Stimulated activated naive B cell treated with anti-CD40 and anti-IgM and Interleukin-4, amounts not matched to agents 10 μg/mL and 1 μg/mL and 100 μg/mL, for 72 hours (primary cell): Measurements from ENCODE around the gene TMEM254.
A peak's percentile ranks its signal among the peaks of the same experiment; 100 is the strongest.
"Not testable (repeated sequence)": the region's sequence is repeated elsewhere in the genome, so short reads cannot be mapped to it uniquely, and the experiment has no call there.

Source experiments
- ATAC-seq, 2 donors: fragments of 150-1000 bp; cut with Tn5 transposase; replicated peaks; 2 replicates each; pipeline ENCODE4 v1.10.0; 2021; ENCODE audit warnings: moderate library complexity in 1 of 2
- DNase-seq: peaks from one replicate; pipeline ENCODE4 v3.0.0; 2021
- H3K27ac Mint-ChIP-seq: one replicate; pipeline ENCODE4 v1.8.0; 2022; ENCODE audit warnings: mild to moderate bottlenecking, mixed read lengths
- H3K27me3 Mint-ChIP-seq, 2 donors: one replicate each; pipeline ENCODE4 v1.8.0; 2022; ENCODE audit warnings: mixed read lengths in 2 of 2
- H3K36me3 Mint-ChIP-seq, 2 donors: one replicate each; pipeline ENCODE4 v1.8.0; 2022; ENCODE audit warnings: mixed read lengths in 2 of 2, mild to moderate bottlenecking in 1 of 2
- H3K4me1 Mint-ChIP-seq, 2 donors: one replicate each; pipeline ENCODE4 v1.8.0; 2022; ENCODE audit warnings: mixed read lengths in 2 of 2, mild to moderate bottlenecking in 1 of 2
- H3K4me3 Mint-ChIP-seq, 2 donors: one replicate each; pipeline ENCODE4 v1.8.0; 2022; ENCODE audit warnings: mild to moderate bottlenecking in 2 of 2, mixed read lengths in 2 of 2, moderate library complexity in 1 of 2
- H3K9me3 Mint-ChIP-seq, 2 donors: one replicate each; pipeline ENCODE4 v1.8.0; 2022; ENCODE audit warnings: mixed read lengths in 2 of 2, mild to moderate bottlenecking in 1 of 2

The TMEM254 gene

DNA sequence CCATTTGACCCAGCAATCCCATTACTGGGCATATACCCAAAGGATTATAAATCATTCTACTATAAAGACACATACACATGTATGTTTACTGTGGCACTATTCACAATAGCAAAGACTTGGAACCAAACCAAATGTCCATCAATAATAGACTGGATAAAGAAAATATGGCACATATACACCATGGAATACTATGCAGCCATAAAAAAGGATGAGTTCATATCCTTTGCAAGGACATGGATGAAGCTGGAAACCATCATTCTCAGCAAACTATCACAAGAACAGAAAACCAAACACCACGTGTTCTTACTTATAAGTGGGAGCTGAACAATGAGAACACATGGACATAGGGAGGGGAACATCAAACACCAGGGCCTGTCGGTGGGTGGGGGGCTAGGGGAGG, 19.8 kb downstream of the TMEM254 start:
- H3K4me1 Mint-ChIP-seq, H3K9me3 Mint-ChIP-seq, DNase-seq, H3K36me3 Mint-ChIP-seq, ATAC-seq, H3K4me3 Mint-ChIP-seq, H3K27ac Mint-ChIP-seq: not testable (repeated sequence)
- peaks cover 5 to 33% of the 10 kb centered on the region in 2 donors for H3K27me3 Mint-ChIP-seq

GRCh38 chr10:80099295-80099694, 20.8 kb downstream of the TMEM254 start:
- peaks cover 5 to 33% of the 10 kb centered on the region in 2 donors for H3K27me3 Mint-ChIP-seq
- H3K4me1 Mint-ChIP-seq, H3K36me3 Mint-ChIP-seq, H3K9me3 Mint-ChIP-seq, H3K27ac Mint-ChIP-seq, DNase-seq, H3K4me3 Mint-ChIP-seq, ATAC-seq: not testable (repeated sequence)

DNA sequence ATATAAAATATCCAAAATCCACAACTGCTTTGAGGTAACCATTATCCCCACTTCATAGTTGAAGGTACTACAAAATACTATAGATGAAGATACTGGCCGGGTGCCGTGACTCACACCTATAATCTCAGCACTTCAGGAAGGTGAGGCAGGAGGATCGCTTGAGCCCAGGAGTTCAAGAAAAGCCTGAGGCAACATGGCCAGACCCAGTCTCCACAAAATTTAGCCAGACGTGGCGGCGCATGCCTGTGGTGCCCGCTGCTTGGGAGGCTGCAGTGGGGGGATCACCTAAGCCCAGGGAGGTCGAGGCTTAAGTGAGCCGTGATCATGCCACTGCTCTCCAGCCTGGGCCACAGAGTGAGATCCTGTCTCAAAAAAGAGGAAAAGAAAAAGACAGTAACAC, 21.7 kb downstream of the TMEM254 start:
- peaks cover 5 to 33% of the 10 kb centered on the region in 2 donors for H3K27me3 Mint-ChIP-seq
- ATAC-seq (no peak), DNase-seq (no peak)
- no peaks in the 10 kb centered on the region for H3K9me3 Mint-ChIP-seq
- no peak overlapping the region for H3K27ac Mint-ChIP-seq
- H3K4me1 Mint-ChIP-seq: no peaks in the 10 kb centered on the region
- no peak overlapping the region for H3K4me3 Mint-ChIP-seq
- H3K36me3 Mint-ChIP-seq: no peaks in the 10 kb centered on the region

DNA sequence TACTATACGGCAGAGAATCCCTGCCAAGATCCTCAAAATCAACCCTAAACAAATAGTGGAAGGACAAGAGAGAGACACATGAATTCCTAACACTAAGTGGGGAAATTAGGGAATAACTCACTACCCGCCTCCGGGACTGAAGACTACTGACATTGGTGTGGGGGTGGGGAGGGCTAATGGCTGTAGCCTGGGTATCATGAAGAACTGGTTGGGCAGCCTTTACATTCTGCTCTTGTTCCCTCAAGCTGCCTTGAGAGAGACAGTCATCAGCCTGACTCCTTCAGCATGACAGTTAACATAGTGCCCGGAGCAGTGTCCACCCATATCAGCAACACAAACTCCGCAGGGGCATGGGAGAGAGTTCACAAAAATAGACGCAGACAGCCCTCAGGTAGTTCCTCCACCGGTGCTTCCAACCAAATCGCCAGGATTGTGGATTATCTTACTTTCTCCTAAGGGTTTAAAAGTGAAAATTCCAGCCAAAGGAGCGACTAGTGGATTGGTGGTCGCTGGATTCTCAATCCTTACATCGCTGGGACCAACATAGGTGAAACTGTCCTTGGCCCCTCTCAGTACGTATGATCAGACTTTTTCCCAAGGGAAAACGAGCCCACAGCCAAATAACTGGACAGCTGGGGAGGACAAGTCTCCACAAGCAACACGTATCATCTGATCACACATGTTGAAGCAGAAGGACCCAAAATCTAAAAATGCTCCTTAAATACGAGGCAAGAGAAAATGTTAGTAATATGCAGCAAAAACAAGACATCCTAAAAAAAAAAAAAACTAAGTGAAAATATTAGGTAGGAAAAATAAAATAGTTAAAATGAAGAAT, 22.6 kb downstream of the TMEM254 start:
- ATAC-seq: no peak
- H3K36me3 Mint-ChIP-seq: no peaks in the 10 kb centered on the region
- DNase-seq: no peak
- no peaks in the 10 kb centered on the region for H3K9me3 Mint-ChIP-seq
- H3K4me1 Mint-ChIP-seq: no peaks in the 10 kb centered on the region
- no peak overlapping the region for H3K27ac Mint-ChIP-seq
- peaks cover 5 to 28% of the 10 kb centered on the region in 2 donors for H3K27me3 Mint-ChIP-seq
- H3K4me3 Mint-ChIP-seq: no peak overlapping the region

DNA sequence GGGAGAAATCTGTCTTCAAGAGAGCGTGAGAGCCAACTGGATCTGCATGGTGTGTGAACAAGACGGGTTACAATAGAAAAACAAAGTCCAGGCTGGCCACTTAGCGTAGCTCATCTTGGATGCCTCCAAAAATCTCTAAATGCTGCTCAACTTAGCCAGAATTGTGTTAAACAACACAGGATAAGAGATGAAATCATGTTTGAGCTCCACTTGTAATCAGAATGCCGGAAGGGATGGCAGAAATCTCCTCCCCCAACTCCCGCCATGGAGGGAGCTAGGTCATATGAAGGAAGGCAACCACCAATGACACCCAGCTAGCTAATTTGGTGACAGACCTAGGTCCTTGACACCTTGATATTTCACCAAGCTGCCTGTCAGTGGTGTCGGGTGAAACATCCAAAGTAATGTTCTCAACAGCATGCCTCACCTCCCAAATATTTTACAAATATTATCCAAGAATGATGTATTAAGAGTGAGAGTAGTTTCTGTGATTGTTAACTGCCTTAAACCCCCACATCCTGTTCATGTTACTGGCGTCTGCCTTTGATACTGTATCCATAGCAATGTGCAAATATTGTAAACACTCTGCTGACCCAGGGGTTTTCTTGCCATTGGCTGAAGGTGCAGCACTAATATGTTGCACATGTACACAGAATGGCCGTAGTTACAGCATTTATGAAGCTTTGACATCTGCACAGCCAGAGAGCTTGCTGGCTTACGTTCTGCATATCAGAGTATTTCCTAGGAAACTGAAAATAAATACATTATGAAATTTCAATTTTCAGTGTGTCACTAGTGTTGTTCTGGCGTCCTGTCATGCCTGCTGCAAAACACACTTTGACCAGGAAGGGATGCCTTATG, 25.8 kb downstream of the TMEM254 start:
- Mint-ChIP-seq H3K27me3 (peaks cover 0 to 7% of the 10 kb centered on the region in 2 donors), H3K4me1 (no peaks in the 10 kb centered on the region), H3K4me3 (no peak overlapping the region), H3K27ac (no peak overlapping the region), H3K9me3 (peaks cover 12 to 14% of the 10 kb centered on the region in 2 donors), H3K36me3 (peaks cover 4 to 13% of the 10 kb centered on the region in 2 donors)
- DNase-seq: no peak
- no peak for ATAC-seq

DNA sequence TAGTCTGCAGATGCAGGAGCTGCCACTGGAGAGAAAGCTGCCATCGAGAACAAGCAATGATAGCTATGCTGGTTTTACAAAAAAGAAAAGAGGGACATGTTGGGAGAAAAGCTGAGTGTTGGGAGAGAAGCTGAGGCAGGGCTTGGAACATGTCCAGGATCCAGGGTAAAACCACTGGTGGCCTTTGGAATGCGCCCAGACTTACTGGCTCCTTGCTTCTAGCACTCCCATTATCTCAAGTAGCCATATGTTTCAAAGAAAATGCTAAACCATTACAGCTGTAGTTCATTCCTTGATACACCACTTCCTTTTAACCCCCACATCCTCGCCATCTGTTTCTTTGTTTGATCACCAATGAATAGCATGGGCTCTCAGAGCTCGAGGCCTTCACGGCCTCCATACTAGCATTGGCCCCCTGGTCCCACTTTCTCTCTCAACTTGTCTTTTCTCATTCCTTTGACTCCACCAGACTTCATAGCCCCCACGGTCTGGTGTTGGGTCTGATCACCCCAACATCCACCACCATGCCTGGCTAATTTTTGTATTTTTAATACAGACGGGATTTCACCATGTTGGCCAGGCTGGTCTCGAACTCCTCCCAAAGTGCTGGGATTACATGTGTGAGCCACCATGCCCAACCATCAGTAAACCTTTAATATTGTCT, 30.2 kb downstream of the TMEM254 start:
- peaks cover 19 to 20% of the 10 kb centered on the region in 2 donors for H3K9me3 Mint-ChIP-seq
- no peaks in the 10 kb centered on the region for H3K27me3 Mint-ChIP-seq
- no peak for ATAC-seq
- no peak overlapping the region for H3K27ac Mint-ChIP-seq
- H3K4me3 Mint-ChIP-seq: no peak overlapping the region
- H3K36me3 Mint-ChIP-seq: peaks cover 7 to 16% of the 10 kb centered on the region in 2 donors
- no peak for DNase-seq
- H3K4me1 Mint-ChIP-seq: no peaks in the 10 kb centered on the region

- DNase-seq (no peak), ATAC-seq (no peak)
- H3K4me1 Mint-ChIP-seq: no peaks in the 10 kb centered on the region
- no peak overlapping the region for H3K27ac Mint-ChIP-seq
- H3K9me3 Mint-ChIP-seq: peaks cover 19 to 20% of the 10 kb centered on the region in 2 donors
- no peak overlapping the region for H3K4me3 Mint-ChIP-seq
- H3K36me3 Mint-ChIP-seq: peaks cover 7 to 16% of the 10 kb centered on the region in 2 donors
- H3K27me3 Mint-ChIP-seq: no peaks in the 10 kb centered on the region
Measured at GRCh38 chr10:80110986-80111385, 32.5 kb downstream of the TMEM254 start.

GRCh38 chr10:80118669-80119068, 40.2 kb downstream of the TMEM254 start:
- H3K4me3 Mint-ChIP-seq: no peak overlapping the region
- DNase-seq: no peak
- H3K36me3 Mint-ChIP-seq: no peaks in the 10 kb centered on the region
- no peak overlapping the region for H3K27ac Mint-ChIP-seq
- H3K27me3 Mint-ChIP-seq: peaks cover 6 to 17% of the 10 kb centered on the region in 2 donors
- no peaks in the 10 kb centered on the region for H3K4me1 Mint-ChIP-seq
- no peaks in the 10 kb centered on the region for H3K9me3 Mint-ChIP-seq
- no peak for ATAC-seq

DNA sequence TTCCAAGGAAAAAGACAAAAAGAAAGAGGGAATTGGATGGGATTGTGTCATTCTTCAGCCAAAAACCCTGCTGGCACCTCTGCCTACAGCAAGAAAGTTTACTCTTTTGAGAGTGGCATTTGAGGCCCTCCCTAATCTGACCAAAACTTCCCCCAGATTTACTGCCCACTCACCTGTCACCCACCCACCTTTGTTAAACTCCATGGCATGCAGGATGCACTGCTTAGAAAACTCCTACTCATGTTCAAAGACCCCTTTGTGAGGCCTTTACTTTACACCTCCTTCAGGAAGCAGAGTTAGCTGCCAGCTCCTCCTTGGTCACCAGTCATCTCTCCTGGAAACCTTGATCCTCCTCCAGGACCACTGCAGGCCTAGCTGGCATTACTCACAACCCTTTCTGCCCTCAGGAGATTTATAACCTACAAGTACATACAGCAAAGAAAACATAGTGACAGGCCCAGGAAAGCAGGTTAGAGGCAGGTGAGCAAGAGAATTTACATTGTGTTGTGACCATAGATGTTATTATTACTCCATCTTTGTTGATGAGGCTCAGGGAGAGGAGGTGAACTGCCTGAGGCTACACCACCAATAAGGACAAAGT, 43.7 kb downstream of the TMEM254 start:
- Mint-ChIP-seq H3K4me1 (no peaks in the 10 kb centered on the region), H3K9me3 (no peaks in the 10 kb centered on the region), H3K36me3 (no peaks in the 10 kb centered on the region), H3K27me3 (peaks cover 16 to 25% of the 10 kb centered on the region in 2 donors), H3K4me3 (no peak overlapping the region), H3K27ac (no peak overlapping the region)
- DNase-seq: no peak
- no peak for ATAC-seq

DNA sequence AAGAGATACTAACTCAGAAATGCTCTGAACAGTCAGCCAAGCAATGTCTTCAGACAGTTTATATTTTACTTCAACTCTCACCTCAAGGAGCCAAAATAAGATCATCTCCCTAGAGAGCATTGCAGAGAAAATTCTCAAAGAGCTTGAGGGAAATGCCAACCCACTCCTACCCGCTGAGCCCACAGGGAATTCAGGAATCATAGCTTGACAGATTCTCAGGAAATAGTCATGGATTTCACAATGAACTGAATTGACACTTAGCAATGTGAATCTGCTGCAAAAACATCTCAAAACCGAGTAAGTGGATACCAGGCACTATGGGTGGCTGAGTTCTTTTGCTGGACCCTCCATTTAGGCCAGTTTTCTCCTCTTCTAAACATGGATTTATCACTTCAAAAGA, 44.3 kb downstream of the TMEM254 start:
- H3K27ac Mint-ChIP-seq: no peak overlapping the region
- H3K4me1 Mint-ChIP-seq: no peaks in the 10 kb centered on the region
- H3K27me3 Mint-ChIP-seq: peaks cover 16 to 28% of the 10 kb centered on the region in 2 donors
- no peaks in the 10 kb centered on the region for H3K9me3 Mint-ChIP-seq
- no peaks in the 10 kb centered on the region for H3K36me3 Mint-ChIP-seq
- no peak overlapping the region for H3K4me3 Mint-ChIP-seq
- ATAC-seq: no peak
- no peak for DNase-seq

DNA sequence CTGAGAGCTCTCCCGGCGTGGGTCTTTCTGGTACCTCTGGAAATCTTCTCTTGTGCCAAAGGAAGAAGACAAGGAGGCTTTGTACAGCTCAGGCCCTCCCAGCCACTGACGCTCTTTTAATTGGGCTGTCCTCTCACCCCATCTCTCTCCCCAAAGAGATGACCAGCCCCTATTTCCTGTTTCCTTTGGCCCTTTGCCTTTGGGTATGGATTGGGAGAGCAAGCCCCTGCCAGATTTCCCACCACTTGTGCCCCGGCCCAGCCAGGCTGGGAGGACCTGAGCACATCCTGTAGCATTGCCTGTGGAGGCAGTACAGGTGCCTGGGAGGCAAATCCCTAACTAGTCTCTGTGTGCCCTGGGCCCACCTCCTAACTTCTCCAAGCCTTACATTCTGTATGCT, 48.4 kb downstream of the TMEM254 start:
- ATAC-seq: no peak
- Mint-ChIP-seq H3K4me3 (no peak overlapping the region), H3K27me3 (peaks cover 14 to 22% of the 10 kb centered on the region in 2 donors), H3K27ac (no peak overlapping the region), H3K36me3 (no peaks in the 10 kb centered on the region), H3K9me3 (no peaks in the 10 kb centered on the region), H3K4me1 (no peaks in the 10 kb centered on the region)
- no peak for DNase-seq

DNA sequence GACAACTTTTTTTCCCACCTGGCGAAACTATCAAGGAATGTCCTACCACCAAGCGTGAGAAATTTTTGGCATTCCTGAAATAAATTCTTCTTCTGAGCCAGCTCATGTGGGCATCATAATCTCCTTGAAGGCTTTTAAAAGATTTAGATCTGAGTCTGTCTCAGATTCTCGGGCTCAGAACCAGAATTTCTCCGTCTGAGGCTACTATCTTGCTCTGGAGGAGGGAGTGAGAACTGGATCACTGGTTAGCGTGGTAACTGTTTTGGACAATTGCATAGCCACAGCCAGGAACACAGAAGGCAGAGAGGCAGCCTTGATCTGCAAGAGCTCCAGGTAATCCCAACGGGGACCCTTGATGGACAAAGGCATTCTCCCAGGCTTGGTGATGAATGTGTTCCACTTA, 53.0 kb downstream of the TMEM254 start:
- ATAC-seq (no peak), DNase-seq (no peak)
- no peaks in the 10 kb centered on the region for H3K9me3 Mint-ChIP-seq
- no peaks in the 10 kb centered on the region for H3K36me3 Mint-ChIP-seq
- peaks cover 27 to 43% of the 10 kb centered on the region in 2 donors for H3K27me3 Mint-ChIP-seq
- no peak overlapping the region for H3K27ac Mint-ChIP-seq
- H3K4me1 Mint-ChIP-seq: peaks cover 4 to 9% of the 10 kb centered on the region in 2 donors
- no peak overlapping the region for H3K4me3 Mint-ChIP-seq

DNA sequence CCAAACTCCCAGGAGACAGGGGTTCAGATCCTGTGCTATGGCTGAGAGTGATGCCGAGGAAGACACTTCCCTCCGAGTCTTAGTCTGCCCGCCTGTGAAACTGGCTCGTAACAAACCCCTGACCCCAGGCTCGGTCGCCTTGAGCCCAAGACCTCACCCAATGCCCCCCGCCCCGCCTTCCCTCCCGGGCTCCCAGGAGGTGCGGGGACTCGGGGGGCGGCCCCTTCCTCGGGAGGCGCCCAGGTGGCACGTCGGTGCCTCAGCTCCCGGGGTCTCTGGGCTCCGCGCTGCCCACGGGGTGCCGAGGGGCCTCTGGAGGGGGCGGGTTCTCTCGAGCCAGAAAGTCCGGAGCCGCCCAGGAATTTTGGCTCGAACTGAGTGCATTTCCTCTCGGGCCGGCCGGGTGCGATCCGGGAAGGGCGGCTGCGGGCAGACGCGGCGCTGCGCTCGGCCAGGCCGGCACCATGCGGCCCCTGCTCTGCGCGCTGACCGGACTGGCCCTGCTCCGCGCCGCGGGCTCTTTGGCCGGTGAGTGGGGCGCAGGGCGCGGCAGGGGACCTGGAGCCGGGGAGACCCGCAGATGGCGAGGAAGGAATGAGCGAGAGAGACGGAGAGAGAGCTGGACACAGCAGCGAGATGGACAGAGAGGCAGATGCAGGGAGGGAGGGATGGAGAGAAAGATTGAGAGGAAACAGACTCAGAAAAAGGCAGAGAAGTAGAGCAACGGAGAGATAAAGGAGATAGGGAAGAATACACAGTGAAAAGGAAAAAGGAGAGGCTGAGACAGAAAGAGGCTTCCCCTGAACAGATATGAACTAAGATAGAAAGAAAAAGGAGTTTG, 54.1 kb downstream of the TMEM254 start, which contains the start of gene PLAC9:
Gene PLAC9, plus strand, starts transcription at position 432 of the 841 bp plus-strand sequence. Its CDS starts 33 bp downstream, at position 465.
- ATAC-seq: no peak

More for the DNA sequence above, 54.1 kb downstream of the TMEM254 start, which contains the start of gene PLAC9:
- Mint-ChIP-seq H3K27me3 (peaks cover 25 to 33% of the 10 kb centered on the region in 2 donors), H3K36me3 (no peaks in the 10 kb centered on the region), H3K4me3 (peak within 1 kb of the TSS in 1 of 2 donors; percentile 23), H3K9me3 (no peaks in the 10 kb centered on the region), H3K27ac (no peak within 1 kb of the TSS), H3K4me1 (peaks cover 4 to 9% of the 10 kb centered on the region in 2 donors)
- no peak for DNase-seq
